IMR-90 (cell line): ENCODE results near the gene PIEZO1. TPM values are rescaled to one million over a fixed set of nuclear protein-coding genes. Genes with fewer than 3 reads are reported as not detected.

Source experiments
- ATAC-seq: fragments of 200-7000 bp; cut with Tn5 transposase; 2 replicates; pipeline ENCODE4 v1.9.1; 2020; ENCODE audit warnings: low read depth, mild to moderate bottlenecking, moderate library complexity
- BruUV-seq: library from RNA; stranded (reverse); fragments of 400-500 nt; replicated peaks from 2 replicates; lab custom pipeline; 2021; lab: Mats Ljungman, UMichigan
- CTCF ChIA-PET: fragments of 300-600 bp; formaldehyde crosslinking; extraction: SDS; loops from one replicate; lab custom pipeline; 2021; ENCODE audit warnings: antibody characterized with exemption; lab: Yijun Ruan, JAX
- POLR2A ChIA-PET: fragments of 300-600 bp; sonication (Branson Sonifier 250); formaldehyde crosslinking; loops from one replicate; lab custom pipeline; 2022; ENCODE audit warnings: antibody characterized with exemption; ENCODE audit not compliant: unreplicated experiment; lab: Charles Lee
- DNase-seq: peaks from one replicate; pipeline ENCODE4 v3.0.0; 2013
- H2AFZ ChIP-seq: replicated peaks from 2 replicates; pipeline ENCODE3; 2013; ENCODE audit warnings: low read length, mild to moderate bottlenecking; ENCODE audit not compliant: poor library complexity
- H2AK5ac ChIP-seq: 2 replicates; pipeline ENCODE4 v1.6.1; 2013; ENCODE audit warnings: low read depth, low read length, inconsistent platforms
- H2AK9ac ChIP-seq: replicated peaks from 2 replicates; pipeline ENCODE3; 2013; ENCODE audit warnings: mild to moderate bottlenecking, low read depth, low read length, moderate library complexity; ENCODE audit not compliant: poor library complexity
- H2BK120ac ChIP-seq: 2 replicates; pipeline ENCODE4 v1.6.1; 2013; ENCODE audit warnings: low read depth, low read length, inconsistent platforms
- H2BK15ac ChIP-seq: 3 replicates; pipeline ENCODE4 v1.6.1; 2013; ENCODE audit warnings: low read depth, low read length, inconsistent platforms
- H2BK20ac ChIP-seq: 2 replicates; pipeline ENCODE4 v1.6.1; 2013; ENCODE audit warnings: low read depth, mild to moderate bottlenecking, inconsistent platforms, low read length, moderate library complexity
- H2BK5ac ChIP-seq: 2 replicates; pipeline ENCODE4 v1.6.1; 2013; ENCODE audit warnings: mild to moderate bottlenecking, low read depth, low read length, inconsistent platforms; ENCODE audit not compliant: poor library complexity, severe bottlenecking
- H3K14ac ChIP-seq: replicated peaks from 2 replicates; pipeline ENCODE4 v1.6.1; 2013; ENCODE audit warnings: low read depth, low read length, inconsistent platforms
- H3K18ac ChIP-seq: 2 replicates; pipeline ENCODE4 v1.6.1; 2013; ENCODE audit warnings: low read depth, low read length, control low read depth
- H3K23ac ChIP-seq: 2 replicates; pipeline ENCODE4 v1.6.1; 2013; ENCODE audit warnings: low read depth, low read length, inconsistent platforms
- H3K27ac ChIP-seq: 2 replicates; pipeline ENCODE4 v1.5.1; 2013; ENCODE audit warnings: mild to moderate bottlenecking, control low read depth, low read length; ENCODE audit not compliant: insufficient read depth
- H3K27me3 ChIP-seq: 2 replicates; pipeline ENCODE4 v1.6.1; 2013; ENCODE audit warnings: low read length; ENCODE audit not compliant: control insufficient read depth, insufficient read depth
- H3K36me3 ChIP-seq: 2 replicates; pipeline ENCODE4 v1.6.1; 2013; ENCODE audit warnings: low read length, mixed read lengths; ENCODE audit not compliant: control insufficient read depth, insufficient read depth
- H3K4ac ChIP-seq: 2 replicates; pipeline ENCODE4 v1.6.1; 2013; ENCODE audit warnings: low read depth, low read length, inconsistent platforms
- H3K4me1 ChIP-seq: 2 replicates; pipeline ENCODE4 v1.6.1; 2013; ENCODE audit warnings: low read length, mixed read lengths; ENCODE audit not compliant: control insufficient read depth, insufficient read depth
- H3K4me2 ChIP-seq: 2 replicates; pipeline ENCODE4 v1.6.1; 2013; ENCODE audit warnings: low read depth, mild to moderate bottlenecking, control low read depth, low read length, moderate library complexity
- H3K4me3 ChIP-seq: 2 replicates; pipeline ENCODE4 v1.5.1; 2013; ENCODE audit warnings: low read depth, mild to moderate bottlenecking, control low read depth, low read length, moderate library complexity; ENCODE audit not compliant: insufficient read depth
- H3K56ac ChIP-seq: 2 replicates; pipeline ENCODE4 v1.6.1; 2013; ENCODE audit warnings: low read length, inconsistent platforms; ENCODE audit not compliant: insufficient read depth; ENCODE audit errors: extremely low read depth
- H3K79me1 ChIP-seq, 2 experiments: 2 replicates each; pipeline ENCODE4 v1.6.1; 2013; ENCODE audit warnings: low read length in 2 of 2, inconsistent platforms in 1 of 2, low read depth in 1 of 2
- H3K9ac ChIP-seq: 2 replicates; pipeline ENCODE4 v1.6.1; 2013; ENCODE audit warnings: low read depth, low read length, control low read depth
- H3K9me1 ChIP-seq: 2 replicates; pipeline ENCODE4 v1.6.1; 2013; ENCODE audit warnings: low read length, inconsistent platforms; ENCODE audit not compliant: insufficient read depth
- H3K9me3 ChIP-seq: 2 replicates; pipeline ENCODE4 v1.6.1; 2013; ENCODE audit warnings: low read length; ENCODE audit not compliant: control insufficient read depth, insufficient read depth
- H4K20me1 ChIP-seq: 2 replicates; pipeline ENCODE4 v1.6.1; 2013; ENCODE audit warnings: low read length, inconsistent platforms; ENCODE audit not compliant: insufficient read depth
- H4K5ac ChIP-seq: 2 replicates; pipeline ENCODE4 v1.6.1; 2013; ENCODE audit warnings: mild to moderate bottlenecking, low read depth, low read length, control low read depth
- H4K8ac ChIP-seq, 2 experiments: 2 replicates each; pipeline ENCODE4 v1.6.1; 2013; ENCODE audit warnings: low read depth in 2 of 2, low read length in 2 of 2, control low read depth in 1 of 2, inconsistent platforms in 1 of 2
- H4K91ac ChIP-seq: 2 replicates; pipeline ENCODE4 v1.6.1; 2013; ENCODE audit warnings: low read depth, low read length, inconsistent platforms; ENCODE audit not compliant: insufficient read depth
- BHLHE40 ChIP-seq: fragments of 150-350 bp; IDR thresholded peaks from 2 replicates; pipeline ENCODE4 v1.6.1; 2016; ENCODE audit warnings: mild to moderate bottlenecking, low read depth, low read length
- CEBPB ChIP-seq: IDR thresholded peaks from 2 replicates; pipeline ENCODE4 v1.6.1; 2012; ENCODE audit warnings: low read depth, low read length, improper control_type of control experiment
- CHD1 ChIP-seq: IDR thresholded peaks from 2 replicates; pipeline ENCODE4 v1.6.1; 2012; ENCODE audit warnings: low read depth, low read length, improper control_type of control experiment
- CTCF ChIP-seq: conservative IDR thresholded peaks from 2 replicates; pipeline ENCODE4 v1.5.1; 2012; ENCODE audit warnings: mild to moderate bottlenecking, low read depth, low read length, improper control_type of control experiment
- MAFK ChIP-seq: IDR thresholded peaks from 2 replicates; pipeline ENCODE4 v1.6.1; 2012; ENCODE audit warnings: low read depth, low read length, improper control_type of control experiment
- MAZ ChIP-seq: IDR thresholded peaks from 2 replicates; pipeline ENCODE4 v1.6.1; 2012; ENCODE audit warnings: low read depth, mild to moderate bottlenecking, low read length, improper control_type of control experiment, moderate library complexity, borderline replicate concordance
- MXI1 ChIP-seq: IDR thresholded peaks from 2 replicates; pipeline ENCODE4 v1.6.1; 2012; ENCODE audit warnings: low read depth, mild to moderate bottlenecking, low read length, moderate library complexity, borderline replicate concordance
- NFE2L2 ChIP-seq: fragments of 150-350 bp; IDR thresholded peaks from 2 replicates; pipeline ENCODE4 v1.6.1; 2016; ENCODE audit warnings: low read depth, mild to moderate bottlenecking, low read length
- RCOR1 ChIP-seq: IDR thresholded peaks from 2 replicates; pipeline ENCODE4 v1.6.1; 2012; ENCODE audit warnings: mild to moderate bottlenecking, low read length, improper control_type of control experiment; ENCODE audit not compliant: insufficient replicate concordance
- RFX5 ChIP-seq: IDR thresholded peaks from 2 replicates; pipeline ENCODE4 v1.8.0; 2012; ENCODE audit warnings: low read depth, mild to moderate bottlenecking, low read length, moderate library complexity
- SMC3 ChIP-seq: fragments of 150-350 bp; IDR thresholded peaks from 2 replicates; pipeline ENCODE4 v1.6.1; 2016; ENCODE audit warnings: low read depth, mild to moderate bottlenecking, antibody characterized with exemption, low read length, moderate library complexity
- USF2 ChIP-seq: fragments of 150-350 bp; IDR thresholded peaks from 2 replicates; pipeline ENCODE4 v1.6.1; 2017; ENCODE audit warnings: mild to moderate bottlenecking, antibody characterized with exemption, low read length, low read depth
- WGBS, 2 experiments: methylation state at CpG; one replicate each; pipeline versions ENCODE4 v1.1.5 to v1.1.7; 2013; ENCODE audit warnings: missing lambda C conversion rate in 2 of 2; ENCODE audit not compliant: insufficient read length in 1 of 2; ENCODE audit errors: extremely low coverage in 2 of 2; 5-methylcytosine and 5-hydroxymethylcytosine counted together
- dilution Hi-C: fragments of 300-500 bp; cut with HindIII; formaldehyde crosslinking; loops from one replicate; pipeline ENCODE4 v1.14.3; 2018; ENCODE audit warnings: low sequenced_read_pairs; ENCODE audit not compliant: unreplicated experiment
- in situ Hi-C: fragments of 300-500 bp; cut with MboI; formaldehyde crosslinking; loops from 3 replicates; pipeline ENCODE4 v1.14.3; 2019; ENCODE audit warnings: low sequenced_read_pairs, inconsistent platforms, mixed read lengths
- intact Hi-C: fragments of 100-400 bp; cut with micrococcal nuclease; formaldehyde crosslinking; loops from 2 replicates; pipeline ENCODE4 v1.10.0; 2022
- polyA plus RNA-seq, 3 experiments: library from polyadenylated mRNA; depleted of rRNA; stranded (reverse); fragments of >200 nt; gene quantifications; 2 replicates each; pipeline ENCODE4 v1.2.3, GENCODE V29; 2012; ENCODE audit warnings: low replicate concordance in 1 of 3
- total RNA-seq: library from RNA; depleted of rRNA; stranded (reverse); fragments of >200 nt; gene quantifications from 2 replicates; pipeline ENCODE4 v1.2.3, GENCODE V29; 2012
- TF ChIP-seq, protein P1 (sequence below): fragments of 150-350 bp; IDR thresholded peaks from 2 replicates; pipeline ENCODE4 v1.6.1; 2016; ENCODE audit warnings: low read depth, mild to moderate bottlenecking, low read length, moderate library complexity, borderline replicate concordance

PIEZO1 gene
- total and polyA plus RNA-seq, 2 of the 4 experiments (the other 2 are of a cell fraction) = 36.2 to 372 TPM

GRCh38 chr16:88710556-88710955 is 74.5 kb downstream of the PIEZO1 start:
- intact Hi-C loops (no loop called here), dilution Hi-C loops (no loop called here), in situ Hi-C loops (no loop called here)
- Histone ChIP-seq H3K4ac (no peak overlapping the region), H2AFZ (no peak overlapping the region), H4K8ac (no peak overlapping the region), H3K4me1 (peaks cover 5% of the 10 kb centered on the region; the same call in 1 of the 2 replicates), H3K79me1 (peaks cover 13 to 52% of the 10 kb centered on the region in 2 experiments; a peak in 3 of 4 replicates), H3K9me3 (no peaks in the 10 kb centered on the region), H3K9me1 (no peaks in the 10 kb centered on the region), H3K27me3 (no peaks in the 10 kb centered on the region), H3K4me2 (no peak overlapping the region), H3K23ac (no peak overlapping the region), H3K27ac (no peak overlapping the region), H2BK5ac (no peak overlapping the region), H4K20me1 (peaks cover 34% of the 10 kb centered on the region), H2BK15ac (no peak overlapping the region), H4K5ac (no peak overlapping the region), H2BK20ac (no peak overlapping the region), H4K91ac (no peak overlapping the region), H3K18ac (no peak overlapping the region), H3K4me3 (no peak overlapping the region), H3K14ac (no peak overlapping the region), H2AK9ac (no peak overlapping the region), H3K9ac (no peak overlapping the region), H3K56ac (no peak overlapping the region), H2AK5ac (no peak overlapping the region), H3K36me3 (peaks cover 25% of the 10 kb centered on the region), H2BK120ac (no peak overlapping the region)
- WGBS, 2 experiments = 84% methylated on average over 7 of the region's 16 CpGs; no CpG with 5 or more reads in 1 of the 2 experiments
- TF ChIP-seq NFE2L2 (no peak), MXI1 (no peak), MAFK (no peak), SMC3 (no peak), USF2 (no peak), RFX5 (no peak), CTCF (no peak), RCOR1 (no peak), CEBPB (no peak), MAZ (no peak), CHD1 (no peak), BHLHE40 (no peak)
- TF ChIP-seq, protein P1, sequence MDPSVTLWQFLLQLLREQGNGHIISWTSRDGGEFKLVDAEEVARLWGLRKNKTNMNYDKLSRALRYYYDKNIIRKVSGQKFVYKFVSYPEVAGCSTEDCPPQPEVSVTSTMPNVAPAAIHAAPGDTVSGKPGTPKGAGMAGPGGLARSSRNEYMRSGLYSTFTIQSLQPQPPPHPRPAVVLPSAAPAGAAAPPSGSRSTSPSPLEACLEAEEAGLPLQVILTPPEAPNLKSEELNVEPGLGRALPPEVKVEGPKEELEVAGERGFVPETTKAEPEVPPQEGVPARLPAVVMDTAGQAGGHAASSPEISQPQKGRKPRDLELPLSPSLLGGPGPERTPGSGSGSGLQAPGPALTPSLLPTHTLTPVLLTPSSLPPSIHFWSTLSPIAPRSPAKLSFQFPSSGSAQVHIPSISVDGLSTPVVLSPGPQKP = no peak
- no TSS peak for BruUV-seq
- POLR2A ChIA-PET = no interaction called here
- CTCF ChIA-PET = no interaction called here
- no peak for DNase-seq
- no peak for ATAC-seq
